Colonic mucosa (tissue), 4 donors: ENCODE data around the gene BCR. TPM values are rescaled to one million over a fixed set of nuclear protein-coding genes. Genes with fewer than 3 reads are reported as not detected.
"Not testable (repeated sequence)": the region's sequence is repeated elsewhere in the genome, so short reads cannot be mapped to it uniquely, and the experiment has no call there.

Experiments
- DNase-seq: peaks from one replicate; pipeline ENCODE4 v3.0.0-alpha.2; 2020
- H3K27ac ChIP-seq: fragments of 200-600 bp; one replicate; pipeline ENCODE4 v1.8.0; 2021
- H3K27me3 ChIP-seq: fragments of 200-600 bp; one replicate; pipeline ENCODE4 v1.8.0; 2021
- H3K36me3 ChIP-seq: fragments of 200-600 bp; one replicate; pipeline ENCODE4 v1.8.0; 2021
- H3K4me1 ChIP-seq: fragments of 200-600 bp; one replicate; pipeline ENCODE4 v1.8.0; 2021; ENCODE audit warnings: mild to moderate bottlenecking
- H3K4me3 ChIP-seq: fragments of 200-600 bp; one replicate; pipeline ENCODE4 v1.8.0; 2021
- H3K9ac ChIP-seq, 2 donors: one replicate each; pipeline ENCODE4 v1.7.0; 2013; ENCODE audit warnings: control low read depth in 2 of 2, low read depth in 2 of 2, low read length in 2 of 2
- H3K9me3 ChIP-seq: fragments of 200-600 bp; one replicate; pipeline ENCODE4 v1.8.0; 2021
- intact Hi-C: fragments of 100-400 bp; cut with DNase I; formaldehyde crosslinking; loops from one replicate; pipeline ENCODE4 v1.14.1; 2022
- total RNA-seq, 2 donors: library from RNA; stranded (reverse); fragmentation: NEBNext Ultra II Directional in 1 of 2; extraction: Animal tissue kit (Norgen Biotek cat#: 25700) in 1 of 2; gene quantifications; one replicate each; pipeline ENCODE4 v1.2.1, GENCODE V29; 2021
- TF ChIP-seq, protein P1 (sequence below): fragments of 200-600 bp; IDR thresholded peaks from one replicate; pipeline ENCODE4 v1.8.0; 2022; ENCODE audit warnings: antibody characterized with exemption, mild to moderate bottlenecking
- donor health status: healthy.
- donor health status: DM: no; HTN: no; CAD: no.
- donor health status: DM: no; HTN: no; CAD: no.

Gene BCR
- total RNA-seq, 2 donors from 2014 or later = 39.2 to 57.8 TPM

GRCh38 chr22:23313791-23314567, 133.7 kb downstream of the BCR start:
- DNase-seq = no peak
- H3K9ac ChIP-seq = no peak overlapping the region
- H3K4me1 ChIP-seq = no peaks in the 10 kb centered on the region
- H3K27me3 ChIP-seq = no peaks in the 10 kb centered on the region
- H3K36me3 ChIP-seq = no peaks in the 10 kb centered on the region
- H3K4me3 ChIP-seq = no peak overlapping the region
- H3K27ac ChIP-seq = no peak overlapping the region
- TF ChIP-seq, protein P1, sequence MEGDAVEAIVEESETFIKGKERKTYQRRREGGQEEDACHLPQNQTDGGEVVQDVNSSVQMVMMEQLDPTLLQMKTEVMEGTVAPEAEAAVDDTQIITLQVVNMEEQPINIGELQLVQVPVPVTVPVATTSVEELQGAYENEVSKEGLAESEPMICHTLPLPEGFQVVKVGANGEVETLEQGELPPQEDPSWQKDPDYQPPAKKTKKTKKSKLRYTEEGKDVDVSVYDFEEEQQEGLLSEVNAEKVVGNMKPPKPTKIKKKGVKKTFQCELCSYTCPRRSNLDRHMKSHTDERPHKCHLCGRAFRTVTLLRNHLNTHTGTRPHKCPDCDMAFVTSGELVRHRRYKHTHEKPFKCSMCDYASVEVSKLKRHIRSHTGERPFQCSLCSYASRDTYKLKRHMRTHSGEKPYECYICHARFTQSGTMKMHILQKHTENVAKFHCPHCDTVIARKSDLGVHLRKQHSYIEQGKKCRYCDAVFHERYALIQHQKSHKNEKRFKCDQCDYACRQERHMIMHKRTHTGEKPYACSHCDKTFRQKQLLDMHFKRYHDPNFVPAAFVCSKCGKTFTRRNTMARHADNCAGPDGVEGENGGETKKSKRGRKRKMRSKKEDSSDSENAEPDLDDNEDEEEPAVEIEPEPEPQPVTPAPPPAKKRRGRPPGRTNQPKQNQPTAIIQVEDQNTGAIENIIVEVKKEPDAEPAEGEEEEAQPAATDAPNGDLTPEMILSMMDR = no peak
- intact Hi-C loops = loop anchor here (2.0 to 10.0 kb wide), 2 partner anchors 73 to 231 kb away; no protein-coding TSS in a partner anchor
- H3K9me3 ChIP-seq = no peaks in the 10 kb centered on the region

DNA sequence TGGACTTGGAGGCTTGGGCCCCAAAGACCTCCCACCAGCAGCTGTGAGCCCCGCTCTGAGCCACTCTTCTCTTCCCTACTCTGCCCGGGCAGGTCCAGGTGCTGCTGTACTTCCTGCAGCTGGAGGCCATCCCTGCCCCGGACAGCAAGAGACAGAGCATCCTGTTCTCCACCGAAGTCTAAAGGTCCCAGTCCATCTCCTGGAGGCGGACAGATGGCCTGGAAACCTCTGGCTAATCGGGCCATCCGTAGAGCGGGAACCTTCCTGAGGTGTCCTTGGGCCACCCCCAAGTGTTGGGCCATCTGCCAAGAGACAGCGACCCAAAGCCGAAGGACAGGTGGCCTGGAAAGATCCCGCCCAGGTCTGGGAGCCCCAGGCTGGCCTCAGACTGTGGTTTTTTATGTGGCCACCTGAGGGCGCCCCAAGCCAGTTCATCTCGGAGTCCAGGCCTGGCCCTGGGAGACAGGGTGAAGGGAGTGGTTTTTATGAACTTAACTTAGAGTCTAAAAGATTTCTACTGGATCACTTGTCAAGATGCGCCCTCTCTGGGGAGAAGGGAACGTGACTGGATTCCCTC, 135.1 kb downstream of the BCR start:
- H3K36me3 ChIP-seq = no peaks in the 10 kb centered on the region
- H3K4me1 ChIP-seq = no peaks in the 10 kb centered on the region
- peak; percentile 60 for DNase-seq
- intact Hi-C loops = loop anchor here (2.0 to 10.0 kb wide), 2 partner anchors 71 to 229 kb away; no protein-coding TSS in a partner anchor
- TF ChIP-seq, protein P1 = peak; percentile 91
- no peak overlapping the region for H3K4me3 ChIP-seq
- no peaks in the 10 kb centered on the region for H3K9me3 ChIP-seq
- no peak overlapping the region for H3K27ac ChIP-seq
- H3K27me3 ChIP-seq = no peaks in the 10 kb centered on the region
- no peak overlapping the region for H3K9ac ChIP-seq

GRCh38 chr22:23316596-23316995, 136.3 kb downstream of the BCR start:
- H3K4me1 ChIP-seq, H3K27ac ChIP-seq, DNase-seq, H3K4me3 ChIP-seq, H3K9me3 ChIP-seq, H3K36me3 ChIP-seq, H3K27me3 ChIP-seq, H3K9ac ChIP-seq: not testable (repeated sequence)
- intact Hi-C loops = loop anchor here (10.0 kb wide), 1 partner anchor 228 kb away; no protein-coding TSS in a partner anchor

DNA sequence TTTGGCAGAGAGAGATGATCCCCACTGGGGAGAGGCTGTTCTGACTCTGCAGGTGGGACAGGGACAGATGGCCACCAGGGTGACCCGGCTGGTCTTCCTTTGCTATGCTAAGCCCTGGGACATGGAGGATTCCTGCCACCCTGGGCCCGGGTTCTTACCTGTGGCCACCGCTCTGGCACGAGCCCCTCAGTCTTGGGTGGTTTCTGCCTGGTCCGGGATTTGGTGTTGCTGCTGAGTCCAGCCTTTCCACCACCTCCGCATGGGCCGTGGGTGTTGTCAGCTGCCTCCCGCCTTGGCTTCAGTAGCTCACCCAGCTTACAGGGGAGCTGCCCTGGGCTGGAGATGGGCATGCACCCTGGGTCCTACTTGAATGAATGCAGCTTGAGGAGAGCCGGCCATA, 138.0 kb downstream of the BCR start:
- not testable (repeated sequence) for H3K4me1 ChIP-seq, DNase-seq, H3K36me3 ChIP-seq, H3K4me3 ChIP-seq, H3K9ac ChIP-seq, H3K27ac ChIP-seq, H3K27me3 ChIP-seq, H3K9me3 ChIP-seq
- intact Hi-C loops = loop anchor here (10.0 kb wide), 1 partner anchor 226 kb away; no protein-coding TSS in a partner anchor

- H3K4me1 ChIP-seq, H3K36me3 ChIP-seq, H3K4me3 ChIP-seq, H3K9ac ChIP-seq, intact Hi-C loops, H3K27me3 ChIP-seq, H3K27ac ChIP-seq, H3K9me3 ChIP-seq, DNase-seq: not testable (repeated sequence)
Observed at GRCh38 chr22:23322497-23323080, 142.3 kb downstream of the BCR start.

DNA sequence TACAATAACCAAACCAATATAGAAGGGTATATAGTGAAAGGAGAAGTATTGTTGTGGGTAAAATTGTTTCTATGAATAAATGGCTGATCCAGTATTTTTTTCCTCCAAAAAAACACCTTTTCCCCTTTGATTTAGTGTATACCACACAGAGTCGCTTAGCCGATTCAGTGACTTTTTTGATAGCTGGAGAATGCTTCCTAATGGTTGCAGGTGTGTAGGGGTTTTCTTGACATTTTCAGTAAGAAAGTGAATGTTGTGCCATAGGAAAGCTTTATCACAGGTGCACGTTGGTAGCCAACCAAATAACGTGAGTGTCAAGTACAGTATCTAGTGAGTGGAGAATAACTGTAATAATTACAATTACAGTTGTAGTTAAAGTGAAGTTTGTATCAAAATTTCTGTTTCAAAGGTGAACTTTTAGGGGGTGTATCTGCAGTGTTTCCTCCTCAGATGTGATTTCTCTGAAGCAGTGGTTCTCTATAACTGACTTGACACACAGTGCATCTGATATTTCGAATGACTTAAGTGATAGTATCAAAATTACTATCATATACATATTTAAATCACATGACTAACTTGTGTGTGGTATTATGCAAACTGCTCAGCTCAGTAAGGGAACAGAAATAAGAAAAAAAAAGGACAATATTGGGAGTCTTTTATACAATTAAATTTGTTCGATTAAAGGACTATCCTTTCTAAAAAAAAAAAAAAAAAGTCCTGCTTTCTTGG, 143.8 kb downstream of the BCR start:
- H3K4me1 ChIP-seq, H3K9me3 ChIP-seq, intact Hi-C loops, H3K9ac ChIP-seq, H3K36me3 ChIP-seq, H3K27ac ChIP-seq, H3K27me3 ChIP-seq, H3K4me3 ChIP-seq, DNase-seq: not testable (repeated sequence)

DNA sequence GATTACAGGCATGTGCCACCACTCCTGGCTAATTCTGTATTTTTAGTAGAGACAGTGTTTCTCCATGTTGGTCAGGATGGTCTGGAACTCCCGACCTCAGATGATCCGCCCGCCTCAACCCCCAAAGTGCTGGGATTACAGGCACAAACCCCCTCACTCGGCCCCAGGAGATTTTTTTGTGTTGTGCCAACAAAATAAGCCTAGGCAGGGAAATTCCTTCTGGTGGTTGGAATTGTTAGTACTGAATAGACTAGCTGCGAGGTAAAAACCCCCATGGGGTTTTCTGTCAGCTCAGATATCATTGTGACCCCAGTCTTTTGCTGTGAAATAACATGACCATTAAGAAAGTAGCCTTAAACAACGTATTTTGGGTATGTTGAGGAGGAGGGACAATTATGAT, 144.9 kb downstream of the BCR start:
- TF ChIP-seq, protein P1 = no peak
- no peak for DNase-seq
- Histone ChIP-seq H3K9me3 (no peaks in the 10 kb centered on the region), H3K4me3 (no peak overlapping the region), H3K27ac (no peak overlapping the region), H3K27me3 (no peaks in the 10 kb centered on the region), H3K4me1 (no peaks in the 10 kb centered on the region), H3K36me3 (no peaks in the 10 kb centered on the region), H3K9ac (no peak overlapping the region)
- intact Hi-C loops = no loop called here

DNA sequence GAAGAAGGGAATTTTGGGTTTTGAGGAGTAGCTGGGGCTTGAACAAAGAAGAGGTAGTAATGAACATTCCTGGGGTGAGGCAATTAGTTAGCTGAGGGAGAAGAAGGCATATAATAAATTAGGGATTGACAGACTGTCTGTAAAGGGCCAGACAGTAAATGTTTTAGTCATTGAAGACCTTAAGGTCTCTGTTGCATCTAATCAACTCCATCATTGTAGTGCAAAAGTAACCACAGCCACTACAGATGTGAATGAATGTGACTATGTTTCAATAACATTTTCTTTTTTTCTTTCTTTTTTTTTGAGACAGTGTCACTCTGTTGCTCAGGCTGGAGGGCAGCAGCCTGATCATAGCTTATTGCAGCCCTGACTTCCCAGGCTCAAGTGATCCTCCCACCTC, 153.5 kb downstream of the BCR start:
- H3K4me3 ChIP-seq, H3K4me1 ChIP-seq, H3K27me3 ChIP-seq, H3K27ac ChIP-seq, H3K9ac ChIP-seq, DNase-seq, H3K36me3 ChIP-seq, H3K9me3 ChIP-seq, intact Hi-C loops: not testable (repeated sequence)

GRCh38 chr22:23337672-23338071, 157.4 kb downstream of the BCR start:
- H3K27me3 ChIP-seq, H3K27ac ChIP-seq, H3K4me3 ChIP-seq, H3K9me3 ChIP-seq, DNase-seq, H3K9ac ChIP-seq, H3K36me3 ChIP-seq, intact Hi-C loops, H3K4me1 ChIP-seq: not testable (repeated sequence)
